B cell (primary cell): ENCODE measurements around the gene HERC2. TPM values are rescaled to one million over a fixed set of nuclear protein-coding genes. Genes with fewer than 3 reads are reported as not detected.

Experiments
- ATAC-seq: fragments of 200-7000 bp; cut with Tn5 transposase; one replicate; pipeline ENCODE4 v1.10.0; 2021; ENCODE audit warnings: low read depth, mild to moderate bottlenecking, moderate number of reproducible peaks, moderate library complexity
- CTCF ChIA-PET: fragments of 350-600 bp; sonication (Branson Sonifier 250); formaldehyde crosslinking; loops from one replicate; lab custom pipeline; 2021; ENCODE audit warnings: antibody characterized with exemption, inconsistent platforms; lab: Charles Lee
- POLR2A ChIA-PET: fragments of 350-600 bp; sonication (Branson Sonifier 250); formaldehyde crosslinking; loops from one replicate; lab custom pipeline; 2021; ENCODE audit warnings: antibody characterized with exemption; lab: Charles Lee
- DNase-seq: peaks from one replicate; pipeline ENCODE4 v3.0.0; 2013
- H2AFZ ChIP-seq: 2 replicates; pipeline ENCODE4 v1.6.1; 2012; ENCODE audit warnings: mild to moderate bottlenecking, low read depth, low read length; ENCODE audit not compliant: insufficient read depth, poor library complexity, severe bottlenecking
- H3K27ac ChIP-seq, 2 donors: 1 replicate in 1 of 2; 2 replicates in 1 of 2; pipeline ENCODE4 v1.5.1; 2012 to 2013; ENCODE audit warnings: low read length in 2 of 2, mild to moderate bottlenecking in 2 of 2, moderate library complexity in 1 of 2
- H3K27me3 ChIP-seq, 4 experiments: fragments of 200-600 bp in 1 of 4; sonication (generic) in 1 of 4; replicated peaks in 1 of 4; 1 replicate in 2 of 4; 2 replicates in 2 of 4; pipeline versions ENCODE4 v1.6.1 to v1.7.0; 2013 to 2016; ENCODE audit warnings: low read length in 3 of 4, mild to moderate bottlenecking in 2 of 4, mixed read lengths in 1 of 4, moderate library complexity in 1 of 4; ENCODE audit not compliant: insufficient read depth in 4 of 4, control insufficient read depth in 3 of 4; ENCODE audit errors: control extremely low read depth in 1 of 4
- H3K36me3 ChIP-seq, 2 experiments: replicated peaks in 1 of 2; 1 replicate in 1 of 2; 2 replicates in 1 of 2; pipeline versions ENCODE4 v1.6.1 to v1.7.1; 2013; ENCODE audit warnings: low read length in 1 of 2; ENCODE audit not compliant: insufficient read depth in 2 of 2, control insufficient read depth in 1 of 2; ENCODE audit errors: control extremely low read depth in 1 of 2, extremely low read depth in 1 of 2
- H3K4me1 ChIP-seq, 2 donors: fragments of 200-600 bp in 1 of 2; sonication (generic) in 1 of 2; 1 replicate in 1 of 2; 2 replicates in 1 of 2; pipeline versions ENCODE4 v1.5.1 to v1.6.1; 2013 to 2017; ENCODE audit warnings: low read length in 2 of 2; ENCODE audit not compliant: control insufficient read depth in 2 of 2, insufficient read depth in 2 of 2
- H3K4me2 ChIP-seq: replicated peaks from 2 replicates; pipeline ENCODE3; 2012; ENCODE audit warnings: mild to moderate bottlenecking, low read depth, low read length; ENCODE audit not compliant: poor library complexity, severe bottlenecking
- H3K4me3 ChIP-seq, 5 experiments: fragments of 200-600 bp in 1 of 5; sonication (generic) in 1 of 5; 1 replicate in 3 of 5; 2 replicates in 2 of 5; pipeline versions ENCODE4 v1.5.1 to v1.7.0; 2011 to 2016; ENCODE audit warnings: low read length in 4 of 5, mild to moderate bottlenecking in 4 of 5, low read depth in 2 of 5, control low read depth in 1 of 5, moderate library complexity in 1 of 5; ENCODE audit not compliant: insufficient read depth in 1 of 5; ENCODE audit errors: control extremely low read depth in 1 of 5, extremely low read depth in 1 of 5
- H3K79me2 ChIP-seq: fragments of 200-600 bp; sonication (generic); one replicate; pipeline ENCODE4 v1.6.0; 2016; ENCODE audit warnings: low read length; ENCODE audit not compliant: control insufficient read depth, insufficient read depth
- H3K9ac ChIP-seq: fragments of 200-600 bp; sonication (generic); 2 replicates; pipeline ENCODE4 v1.6.1; 2017; ENCODE audit warnings: mild to moderate bottlenecking, low read length, moderate library complexity
- H3K9me3 ChIP-seq, 3 donors: one replicate each; pipeline versions ENCODE4 v1.6.1 to v1.7.1; 2013; ENCODE audit warnings: low read length in 2 of 3; ENCODE audit not compliant: control insufficient read depth in 2 of 3, insufficient read depth in 1 of 3; ENCODE audit errors: control extremely low read depth in 1 of 3
- H4K20me1 ChIP-seq: 2 replicates; pipeline ENCODE4 v1.6.0; 2012; ENCODE audit warnings: mild to moderate bottlenecking, low read length; ENCODE audit not compliant: insufficient read depth, control insufficient read depth, poor library complexity, severe bottlenecking
- H3K27ac Mint-ChIP-seq: one replicate; pipeline ENCODE4 v1.8.0; 2021; ENCODE audit warnings: mixed read lengths
- H3K27me3 Mint-ChIP-seq: one replicate; pipeline ENCODE4 v1.8.0; 2021; ENCODE audit warnings: mixed read lengths
- H3K4me1 Mint-ChIP-seq: one replicate; pipeline ENCODE4 v1.8.0; 2021; ENCODE audit warnings: mixed read lengths
- H3K4me3 Mint-ChIP-seq: one replicate; pipeline ENCODE4 v1.8.0; 2021; ENCODE audit warnings: mixed read lengths
- H3K9me3 Mint-ChIP-seq: one replicate; pipeline ENCODE4 v1.8.0; 2022; ENCODE audit warnings: mixed read lengths; ENCODE audit not compliant: insufficient read depth
- CTCF ChIP-seq: fragments of 200-600 bp; IDR thresholded peaks from one replicate; pipeline ENCODE4 v1.8.0; 2022; ENCODE audit warnings: antibody characterized with exemption, mild to moderate bottlenecking
- EZH2 ChIP-seq: IDR thresholded peaks from 2 replicates; pipeline ENCODE4 v1.6.1; 2012; ENCODE audit warnings: borderline replicate concordance, low read depth, mild to moderate bottlenecking, moderate library complexity, low read length; ENCODE audit not compliant: insufficient read depth, poor library complexity, severe bottlenecking
- WGBS: methylation state at CpG from one replicate; pipeline ENCODE4 v1.1.5; 2013; ENCODE audit warnings: missing lambda C conversion rate; ENCODE audit not compliant: insufficient coverage; 5-methylcytosine and 5-hydroxymethylcytosine counted together
- intact Hi-C: fragments of 100-400 bp; cut with micrococcal nuclease; formaldehyde crosslinking; loops from one replicate; pipeline ENCODE4 v1.10.0; 2022
- polyA plus RNA-seq: library from polyadenylated mRNA; depleted of rRNA; stranded (reverse); fragments of >200 nt; gene quantifications from 2 replicates; pipeline ENCODE4 v1.2.3, GENCODE V29; 2012
- total RNA-seq, 2 donors: library from RNA; stranded (reverse); fragments of 120-200 nt in 1 of 2; gene quantifications; 1 replicate in 1 of 2; 2 replicates in 1 of 2; pipeline versions ENCODE4 v1.2.3 to v1.2.4, GENCODE V29; 2013 to 2022

Gene HERC2
- total and polyA plus RNA-seq, 2 donors (not counting 1 experiment from before 2014, with no cell fraction given): 31.0 to 52.7 TPM

DNA sequence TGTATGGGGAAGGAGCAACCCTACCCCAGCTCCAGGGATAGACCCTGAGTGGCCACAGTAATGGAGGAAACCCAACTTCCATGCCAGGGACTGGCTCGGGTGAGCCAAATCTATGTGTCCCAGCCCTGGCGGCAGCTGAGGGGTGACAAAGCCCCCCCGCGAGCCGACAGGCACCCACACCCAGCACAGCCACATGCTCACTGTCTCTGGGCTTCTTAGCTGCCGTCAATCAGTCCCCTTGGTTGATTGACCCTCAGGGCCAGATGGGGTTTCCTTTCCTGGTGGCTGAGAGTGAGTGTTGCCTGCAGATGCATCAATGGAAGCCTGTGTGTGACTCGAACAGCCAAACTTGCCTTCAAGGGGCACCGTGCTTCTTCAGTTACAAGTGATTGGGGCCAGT is 220.8 kb downstream of the HERC2 start:
- Mint-ChIP-seq H3K9me3 (no peaks in the 10 kb centered on the region), H3K4me3 (no peak overlapping the region), H3K4me1 (peaks cover 44% of the 10 kb centered on the region), H3K27ac (no peak overlapping the region), H3K27me3 (peaks cover 67% of the 10 kb centered on the region)
- peaks cover 30 to 40% of the 10 kb centered on the region in 2 donors for H3K4me1 ChIP-seq
- H4K20me1 ChIP-seq: no peaks in the 10 kb centered on the region
- no peak overlapping the region for H3K4me2 ChIP-seq
- DNase-seq (no peak), ATAC-seq (no peak)
- H3K9ac ChIP-seq: no peak overlapping the region
- H2AFZ ChIP-seq: no peak overlapping the region
- intact Hi-C loops: no loop called here
- no peak for TF ChIP-seq CTCF
- TF ChIP-seq EZH2: no peak
- no peaks in the 10 kb centered on the region for H3K79me2 ChIP-seq
- H3K27me3 ChIP-seq: peaks cover 2 to 89% (median 38%) of the 10 kb centered on the region in 4 experiments
- no peaks in the 10 kb centered on the region for H3K36me3 ChIP-seq
- H3K9me3 ChIP-seq: peaks cover 0 to 50% (median 0%) of the 10 kb centered on the region in 3 donors
- 88% methylated on average over 6 of the region's 8 CpGs for WGBS
- POLR2A ChIA-PET: no interaction called here
- H3K27ac ChIP-seq: no peak overlapping the region
- CTCF ChIA-PET: no interaction called here
- H3K4me3 ChIP-seq: no peak overlapping the region

DNA sequence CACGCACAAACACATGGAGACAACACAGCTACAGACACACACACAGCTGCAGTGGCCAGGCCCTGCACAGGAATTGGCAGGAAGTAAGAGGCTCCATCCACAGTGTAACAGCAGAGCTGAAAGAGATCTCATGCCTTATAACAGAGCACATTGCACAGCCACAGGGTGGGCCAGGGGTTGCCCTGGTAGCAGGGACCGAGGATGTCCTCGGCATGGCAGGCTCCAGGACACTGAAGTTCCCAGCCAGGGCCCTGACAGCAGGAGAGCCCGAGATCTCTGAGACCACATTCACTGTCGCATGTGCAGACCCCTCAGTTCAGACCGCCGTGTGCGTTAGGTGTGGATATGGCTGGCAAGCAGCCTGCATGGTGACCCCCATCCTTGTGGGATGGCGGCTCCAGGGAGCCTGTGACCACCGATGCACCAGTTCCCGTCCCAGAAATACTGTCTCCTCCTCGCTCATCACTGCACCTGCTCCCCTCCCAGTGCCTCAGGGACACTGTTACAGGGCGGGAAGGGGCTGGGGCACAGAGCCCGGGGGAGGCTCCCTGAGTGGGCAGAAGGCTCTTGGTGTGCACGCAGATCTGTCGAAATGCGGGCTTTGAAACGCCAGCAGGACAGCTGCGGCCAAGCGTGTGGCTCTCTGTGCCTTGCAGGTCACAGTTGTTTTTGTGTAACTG is 221.3 kb downstream of the HERC2 start:
- H3K27ac ChIP-seq: no peak overlapping the region
- CTCF ChIA-PET: no interaction called here
- H2AFZ ChIP-seq: no peak overlapping the region
- Mint-ChIP-seq H3K4me3 (peak overlapping the region; percentile 57), H3K27me3 (peaks cover 67% of the 10 kb centered on the region), H3K27ac (no peak overlapping the region), H3K4me1 (peaks cover 44% of the 10 kb centered on the region), H3K9me3 (no peaks in the 10 kb centered on the region)
- H3K9me3 ChIP-seq: peaks cover 0 to 50% (median 0%) of the 10 kb centered on the region in 3 donors
- intact Hi-C loops: no loop called here
- no peak for DNase-seq
- POLR2A ChIA-PET: no interaction called here
- H3K36me3 ChIP-seq: no peaks in the 10 kb centered on the region
- H3K4me3 ChIP-seq: no peak overlapping the region
- no peak overlapping the region for H3K4me2 ChIP-seq
- H3K79me2 ChIP-seq: no peaks in the 10 kb centered on the region
- H3K27me3 ChIP-seq: peaks cover 2 to 89% (median 36%) of the 10 kb centered on the region in 4 experiments
- no peak for ATAC-seq
- H3K9ac ChIP-seq: no peak overlapping the region
- peaks cover 30 to 37% of the 10 kb centered on the region in 2 donors for H3K4me1 ChIP-seq
- WGBS: 92% methylated on average over 17 of the region's 20 CpGs
- TF ChIP-seq CTCF (no peak), EZH2 (no peak)
- no peaks in the 10 kb centered on the region for H4K20me1 ChIP-seq
